Psoas muscle (tissue), 8 donors: ENCODE measurements around the gene ACP4. TPM values are rescaled to one million over a fixed set of nuclear protein-coding genes. Genes with fewer than 3 reads are reported as not detected.
"Not testable (repeated sequence)": the region's sequence is repeated elsewhere in the genome, so short reads cannot be mapped to it uniquely, and the experiment has no call there.

Experiments
- ATAC-seq, 4 donors: fragments of 200-7000 bp; cut with Tn5 transposase; one replicate each; pipeline ENCODE4 v1.9.1; 2020; ENCODE audit warnings: moderate library complexity in 3 of 4, mild to moderate bottlenecking in 2 of 4
- DNase-seq, 2 donors: peaks; one replicate each; pipeline ENCODE4 v3.0.0-alpha.2; 2020
- H3K27ac ChIP-seq: fragments of 200-600 bp; one replicate; pipeline ENCODE4 v1.8.0; 2022
- H3K27me3 ChIP-seq, 3 donors: fragments of 200-600 bp in 1 of 3; one replicate each; pipeline versions ENCODE4 v1.6.1 to v1.8.0; 2013 to 2022; ENCODE audit warnings: low read length in 2 of 3, mild to moderate bottlenecking in 2 of 3, moderate library complexity in 1 of 3; ENCODE audit not compliant: insufficient read depth in 3 of 3
- H3K36me3 ChIP-seq, 2 donors: fragments of 200-600 bp in 1 of 2; one replicate each; pipeline versions ENCODE4 v1.6.1 to v1.8.0; 2013 to 2022; ENCODE audit warnings: low read depth in 1 of 2, mild to moderate bottlenecking in 1 of 2, moderate library complexity in 1 of 2; ENCODE audit not compliant: insufficient read depth in 1 of 2
- H3K4me1 ChIP-seq: fragments of 200-600 bp; one replicate; pipeline ENCODE4 v1.8.0; 2022
- H3K4me3 ChIP-seq: fragments of 200-600 bp; one replicate; pipeline ENCODE4 v1.8.0; 2022; ENCODE audit warnings: mild to moderate bottlenecking
- H3K9me3 ChIP-seq: fragments of 200-600 bp; one replicate; pipeline ENCODE4 v1.8.0; 2022
- WGBS, 3 donors: extraction: QIAGEN DNeasy Blood & Tissue Kit; methylation state at CpG; one replicate each; pipeline versions ENCODE4 v1.1.6 to v1.1.7; 2013; 5-methylcytosine and 5-hydroxymethylcytosine counted together
- intact Hi-C, 2 donors: fragments of 100-400 bp; cut with DNase I; formaldehyde crosslinking; loops; one replicate each; pipeline versions ENCODE4 v1.11.0 to v1.14.2; 2022
- polyA plus RNA-seq, 3 donors: library from polyadenylated mRNA; stranded (reverse); fragments of 200-250 nt; gene quantifications; one replicate each; pipeline ENCODE4 v1.2.3, GENCODE V29; 2013
- total RNA-seq, 4 donors: library from RNA; stranded (reverse); fragmentation: NEBNext Ultra II Directional in 2 of 4; extraction: Animal tissue kit (Norgen Biotek cat#: 25700) in 2 of 4; gene quantifications; one replicate each; pipeline versions ENCODE4 v1.2.1 to v1.2.4, GENCODE V29; 2021 to 2023
- TF ChIP-seq, protein P1 (sequence below): fragments of 200-600 bp; IDR thresholded peaks from one replicate; pipeline ENCODE4 v1.8.0; 2022; ENCODE audit warnings: antibody characterized with exemption
- donor health status: healthy with polysubstance abuse.
- donor health status: DM: no; HTN: no; CAD: no; lungs with moderate emphysema.
- donor health status: Bipolar disorder and iron deficiency.
- donor health status: healthy.
- donor health status: DM: yes; HTN: yes; CAD: no.
- donor health status: DM: no; HTN: no; CAD: no.
- donor health status: DM: no; HTN: no; CAD: no.
- donor health status: DM: yes; HTN: yes; CAD: no.

ACP4 gene
- total and polyA plus RNA-seq, 7 donors, result not detected

DNA sequence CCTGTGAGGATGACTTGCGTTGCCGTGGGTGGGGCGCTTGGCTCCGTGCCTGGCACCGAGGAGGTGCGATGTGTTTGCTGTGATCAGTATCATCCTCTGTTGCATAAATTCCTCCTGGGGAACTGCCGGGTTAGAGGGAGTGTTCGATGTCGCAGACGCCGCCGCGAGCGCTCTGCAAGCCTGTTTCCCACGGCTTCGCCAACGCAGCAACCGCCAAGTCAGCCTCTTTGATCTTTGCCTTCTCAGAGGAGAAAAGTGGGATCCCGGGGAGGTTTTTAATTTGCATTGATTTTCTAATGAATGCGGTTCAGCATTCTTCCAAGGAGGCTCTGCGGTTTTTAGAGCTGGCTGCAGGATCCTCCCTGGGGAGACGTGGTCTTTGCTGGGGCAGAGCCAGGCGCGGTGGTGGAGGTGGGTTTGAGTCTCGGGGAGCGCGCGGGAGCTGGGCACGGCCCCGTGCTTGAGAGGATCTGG lies 12.3 kb upstream of the ACP4 start:
- WGBS, 3 donors, result 0 to 1% (median 1%) methylated on average over 30 of the region's 30 CpGs
- intact Hi-C loops, result no loop called here
- Histone ChIP-seq H3K27me3 (peaks cover 0 to 78% (median 25%) of the 10 kb centered on the region in 3 donors), H3K9me3 (no peaks in the 10 kb centered on the region), H3K4me3 (no peak overlapping the region), H3K36me3 (no peaks in the 10 kb centered on the region), H3K4me1 (no peaks in the 10 kb centered on the region), H3K27ac (no peak overlapping the region)
- ATAC-seq (no peak), DNase-seq (no peak)
- TF ChIP-seq, protein P1, sequence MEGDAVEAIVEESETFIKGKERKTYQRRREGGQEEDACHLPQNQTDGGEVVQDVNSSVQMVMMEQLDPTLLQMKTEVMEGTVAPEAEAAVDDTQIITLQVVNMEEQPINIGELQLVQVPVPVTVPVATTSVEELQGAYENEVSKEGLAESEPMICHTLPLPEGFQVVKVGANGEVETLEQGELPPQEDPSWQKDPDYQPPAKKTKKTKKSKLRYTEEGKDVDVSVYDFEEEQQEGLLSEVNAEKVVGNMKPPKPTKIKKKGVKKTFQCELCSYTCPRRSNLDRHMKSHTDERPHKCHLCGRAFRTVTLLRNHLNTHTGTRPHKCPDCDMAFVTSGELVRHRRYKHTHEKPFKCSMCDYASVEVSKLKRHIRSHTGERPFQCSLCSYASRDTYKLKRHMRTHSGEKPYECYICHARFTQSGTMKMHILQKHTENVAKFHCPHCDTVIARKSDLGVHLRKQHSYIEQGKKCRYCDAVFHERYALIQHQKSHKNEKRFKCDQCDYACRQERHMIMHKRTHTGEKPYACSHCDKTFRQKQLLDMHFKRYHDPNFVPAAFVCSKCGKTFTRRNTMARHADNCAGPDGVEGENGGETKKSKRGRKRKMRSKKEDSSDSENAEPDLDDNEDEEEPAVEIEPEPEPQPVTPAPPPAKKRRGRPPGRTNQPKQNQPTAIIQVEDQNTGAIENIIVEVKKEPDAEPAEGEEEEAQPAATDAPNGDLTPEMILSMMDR, result no peak

DNA sequence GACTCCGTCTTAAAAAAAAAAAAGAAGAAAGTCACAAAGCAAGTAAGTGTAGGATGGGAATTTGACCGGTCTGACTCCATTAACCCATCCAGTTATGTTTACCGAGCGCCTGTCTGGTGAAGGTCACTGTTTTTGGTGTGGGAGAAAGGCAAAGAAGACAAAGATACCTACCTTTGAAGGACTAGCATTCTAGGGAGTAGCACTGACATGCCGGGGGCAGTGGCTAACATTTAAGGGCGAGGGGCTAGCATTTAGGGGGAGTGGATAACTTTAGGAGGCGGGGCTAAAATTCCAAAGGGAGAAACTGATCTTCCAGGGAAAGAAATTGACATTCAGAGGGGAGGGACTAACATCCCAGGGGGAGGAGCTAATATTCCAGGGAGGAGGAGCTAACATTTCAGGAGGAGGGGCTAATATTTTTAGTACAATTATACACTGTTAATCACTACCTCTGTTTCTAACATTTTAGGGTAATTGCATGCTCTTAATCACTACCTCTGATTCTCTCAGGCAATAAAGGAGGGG lies 11.2 kb upstream of the ACP4 start:
- 50 to 59% (median 54%) methylated on average over 7 of the region's 7 CpGs for whole genome bisulfite sequencing, 3 donors
- no peaks in the 10 kb centered on the region for H3K36me3 ChIP-seq
- no peaks in the 10 kb centered on the region for H3K4me1 ChIP-seq
- no peak overlapping the region for H3K27ac ChIP-seq
- H3K9me3 ChIP-seq, result no peaks in the 10 kb centered on the region
- H3K27me3 ChIP-seq, result peaks cover 0 to 80% (median 25%) of the 10 kb centered on the region in 3 donors
- ATAC-seq (no peak), DNase-seq (no peak)
- H3K4me3 ChIP-seq, result no peak overlapping the region
- TF ChIP-seq, protein P1, result no peak
- intact Hi-C loops, result no loop called here

DNA sequence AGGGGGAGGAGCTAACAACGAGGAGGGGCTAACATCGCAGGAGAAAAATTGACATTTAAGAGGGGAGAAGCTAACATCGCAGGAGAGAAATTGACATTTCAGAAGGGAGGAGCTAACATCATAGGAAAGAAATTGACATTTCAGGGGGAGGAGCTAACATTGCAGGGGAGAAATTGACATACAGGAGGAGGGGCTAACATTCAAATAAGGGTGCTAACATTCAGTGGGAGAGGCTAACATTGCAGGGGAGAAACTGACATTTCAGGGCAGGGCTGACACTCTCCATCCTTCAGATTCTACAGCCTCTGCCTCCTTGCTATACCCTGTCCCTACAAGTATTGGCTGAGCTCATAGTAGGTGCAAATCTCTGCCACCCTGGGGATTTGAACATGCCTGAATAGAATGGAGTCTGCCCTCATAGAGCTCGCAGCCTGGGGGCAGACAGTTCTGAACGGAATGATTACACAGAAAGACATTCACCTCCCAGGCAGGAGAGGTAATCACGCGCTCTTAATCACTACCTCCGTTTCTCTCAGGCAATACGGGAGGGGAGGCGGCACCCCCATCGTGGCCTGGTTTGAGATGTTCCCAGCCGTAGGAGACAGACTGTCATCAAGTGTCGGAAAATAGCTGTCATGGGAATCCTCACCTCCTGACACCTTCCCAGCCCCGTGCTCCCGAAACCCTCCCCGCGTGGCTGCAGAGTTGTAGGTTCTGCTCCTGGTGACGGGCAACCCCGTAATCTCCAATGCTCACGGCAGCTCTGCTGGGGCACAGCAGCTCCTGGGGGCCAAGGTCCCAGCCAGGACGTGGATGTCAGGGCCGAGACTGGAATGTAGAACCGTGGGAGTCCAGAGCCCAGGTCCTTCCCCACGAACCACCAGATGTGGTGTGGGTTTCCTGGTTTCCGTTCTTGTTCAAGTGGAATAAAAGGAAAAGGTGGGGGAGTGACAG lies 10.4 kb upstream of the ACP4 start:
- Histone ChIP-seq H3K36me3 (no peaks in the 10 kb centered on the region), H3K9me3 (no peaks in the 10 kb centered on the region), H3K27ac (no peak overlapping the region), H3K4me3 (no peak overlapping the region), H3K4me1 (no peaks in the 10 kb centered on the region), H3K27me3 (peaks cover 0 to 77% (median 25%) of the 10 kb centered on the region in 3 donors)
- TF ChIP-seq, protein P1, result no peak
- ATAC-seq (no peak), DNase-seq (no peak)
- intact Hi-C loops, result loop anchor here (5.0 to 10.0 kb wide), 4 partner anchors 77 to 412 kb away; partner anchors contain the start of gene NAPSA (in 1 of the 2)
- WGBS, 3 donors, result 34 to 40% (median 37%) methylated on average over 25 of the region's 25 CpGs

DNA sequence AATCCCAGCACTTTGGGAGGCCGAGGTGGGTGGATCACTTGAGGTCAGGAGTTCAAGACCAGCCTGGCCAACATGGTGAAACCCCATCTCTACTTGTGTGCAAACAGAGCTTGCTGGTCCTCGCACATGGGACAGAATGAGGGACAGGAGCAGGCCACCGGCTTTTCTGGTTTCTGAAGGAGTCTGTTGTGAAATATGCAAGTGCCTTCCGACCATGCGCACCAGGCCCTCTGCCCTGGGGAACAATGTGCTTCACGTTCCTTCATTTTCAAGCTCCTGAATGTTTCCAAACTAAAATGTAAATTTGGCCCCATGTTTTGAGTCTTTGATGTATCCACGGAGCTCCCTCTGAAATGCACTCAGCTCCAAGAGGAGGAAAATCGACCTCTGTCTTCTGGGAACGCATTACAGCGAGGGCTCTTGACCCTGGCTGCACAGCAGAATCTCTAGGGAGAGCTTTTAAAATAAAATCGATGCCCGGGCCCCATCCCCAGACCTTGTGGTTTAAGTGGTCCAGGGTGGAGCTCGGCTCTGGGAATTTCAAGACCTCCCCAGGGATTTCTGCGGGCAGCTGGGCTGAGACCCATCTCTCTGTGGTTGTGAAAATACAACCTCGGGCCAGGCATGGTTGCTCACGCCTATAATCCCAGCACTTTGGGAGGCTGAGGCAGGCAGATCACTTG lies 9.3 kb upstream of the ACP4 start:
- Histone ChIP-seq H3K4me3 (no peak overlapping the region), H3K4me1 (no peaks in the 10 kb centered on the region), H3K27me3 (peaks cover 0 to 68% (median 25%) of the 10 kb centered on the region in 3 donors), H3K9me3 (no peaks in the 10 kb centered on the region), H3K27ac (no peak overlapping the region), H3K36me3 (no peaks in the 10 kb centered on the region)
- no peak for ATAC-seq
- no peak for DNase-seq
- intact Hi-C loops, result loop anchor here (5.0 to 10.0 kb wide), 4 partner anchors 79 to 414 kb away; partner anchors contain the start of gene NAPSA (in 1 of the 2)
- TF ChIP-seq, protein P1, result no peak
- WGBS, 3 donors, result 40 to 44% (median 40%) methylated on average over 16 of the region's 16 CpGs

DNA sequence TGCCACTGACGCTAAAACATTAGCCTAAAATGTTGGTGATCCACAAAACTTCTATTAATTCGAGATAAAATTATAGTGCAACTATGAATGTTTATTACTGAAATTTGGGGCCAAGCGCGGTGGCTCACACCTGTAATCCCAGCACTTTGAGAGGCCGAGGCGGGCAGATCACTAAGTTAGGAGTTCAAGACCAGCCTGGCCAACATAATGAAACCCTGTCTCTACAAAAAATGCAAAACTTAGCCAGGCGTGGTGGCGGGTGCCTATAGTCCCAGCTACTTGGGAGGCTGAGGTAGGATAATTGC lies 6.4 kb upstream of the ACP4 start:
- intact Hi-C loops, result loop anchor here (1.0 to 10.0 kb wide), 5 partner anchors 81 to 426 kb away; partner anchors contain the start of gene NAPSA (in 1 of the 2)
- WGBS, 3 donors, result 31 to 33% (median 32%) methylated on average over 8 of the region's 8 CpGs
- not testable (repeated sequence) for H3K27ac ChIP-seq, H3K4me1 ChIP-seq, H3K36me3 ChIP-seq, DNase-seq, H3K9me3 ChIP-seq, H3K4me3 ChIP-seq, ATAC-seq
- peaks cover 0 to 39% (median 15%) of the 10 kb centered on the region in 3 donors for H3K27me3 ChIP-seq
